Muscle of back (tissue), 11 donors: ENCODE data around the gene ZNF428. TPM values are rescaled to one million over a fixed set of nuclear protein-coding genes. Genes with fewer than 3 reads are reported as not detected.

ENCODE experiments used
- DNase-seq, 3 donors: peaks; one replicate each; pipeline versions ENCODE4 v3.0.0 to v3.0.0-alpha.2; 2013
- polyA plus RNA-seq, 10 donors: library from polyadenylated mRNA; unstranded; fragments of 120-200 nt; gene quantifications; one replicate each; pipeline ENCODE4 v1.2.1, GENCODE V29; 2013; ENCODE audit not compliant: insufficient read length in 10 of 10

The ZNF428 gene
- polyA plus RNA-seq, 10 donors: 38.1 to 76.5 (median 44.3) TPM

GRCh38 chr19:43564800-43565199 is 54.6 kb downstream of the ZNF428 start:
- DNase-seq: peak in 1 of 3 donors; percentile 34

GRCh38 chr19:43563816-43564457 is 55.5 kb downstream of the ZNF428 start:
- no peak for DNase-seq

DNA sequence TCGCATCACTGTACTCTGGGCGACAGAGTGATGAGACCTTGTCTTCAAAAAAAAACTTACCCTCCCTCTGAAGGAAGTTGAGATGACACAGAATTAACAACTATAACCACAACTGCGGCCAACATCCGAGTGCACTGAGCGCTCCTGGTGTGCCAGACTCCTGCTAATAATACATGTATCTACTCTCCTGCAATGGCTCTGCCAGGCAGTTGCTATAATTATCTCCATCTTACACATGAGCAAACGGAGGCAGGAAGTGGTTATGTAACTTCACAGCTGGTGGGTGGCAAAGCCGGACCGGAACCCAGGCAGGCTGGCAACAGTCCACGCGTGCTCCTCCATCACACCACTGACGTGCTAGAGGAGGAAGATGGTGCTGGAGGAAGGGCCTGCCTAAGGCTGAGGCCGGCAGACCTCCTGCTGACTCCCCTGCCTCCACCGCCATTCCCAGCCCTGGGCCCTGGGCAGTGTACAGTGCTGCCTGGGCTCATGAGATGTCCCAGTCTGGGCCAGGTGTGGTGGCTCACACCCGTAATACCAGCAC is 56.7 kb downstream of the ZNF428 start:
- DNase-seq: peak; percentile 44 to 63 (median 49)

- DNase-seq: no peak
Observed at GRCh38 chr19:43562226-43562697, 57.2 kb downstream of the ZNF428 start.

DNA sequence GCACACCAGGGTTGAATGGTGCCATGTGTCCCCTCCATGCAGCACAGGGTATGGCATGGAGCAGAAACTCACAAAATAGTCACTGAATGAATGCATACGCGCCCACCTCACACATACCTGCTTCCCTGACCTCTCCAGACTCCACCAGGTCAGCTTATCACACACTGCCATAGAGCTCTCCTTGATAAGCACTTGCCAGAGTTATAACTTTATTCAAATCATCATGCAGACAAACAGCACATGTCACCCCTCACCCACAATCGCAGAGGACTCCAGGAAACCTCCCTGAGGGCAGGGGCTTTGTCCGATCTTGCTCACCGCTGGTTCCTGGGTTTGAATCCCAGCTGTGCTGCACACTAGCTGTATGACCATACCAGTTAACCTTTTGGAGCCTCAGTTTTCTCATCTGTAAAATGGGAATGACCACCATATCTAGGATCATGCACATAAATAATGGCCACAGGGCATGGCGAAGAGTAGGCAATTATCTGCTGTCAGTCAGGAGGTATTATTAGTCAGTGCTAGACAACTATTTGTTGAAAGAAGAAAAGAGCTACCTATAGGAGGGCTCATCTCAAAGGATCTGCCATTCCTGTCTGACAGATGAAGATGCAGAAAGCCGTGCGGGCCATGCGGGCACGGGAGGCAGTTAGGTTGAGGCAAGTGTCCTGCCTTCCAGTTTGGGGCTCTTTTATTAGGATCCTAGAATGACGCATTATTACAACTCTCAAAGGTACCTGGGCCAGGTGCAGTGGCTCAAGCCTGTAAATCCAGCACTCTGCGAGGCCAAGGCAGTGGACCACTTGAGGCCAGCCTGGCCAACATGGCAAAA is 58.1 kb downstream of the ZNF428 start:
- DNase-seq: no peak

GRCh38 chr19:43560687-43561086 is 58.7 kb downstream of the ZNF428 start:
- no peak for DNase-seq

Other genes with a start within 250 kb of the ZNF428 start
- gene TEX101, start 204.7 kb downstream of the ZNF428 start, polyA plus RNA-seq: under 1 TPM in 1 of 10 donors, not detected in 9; 0.19 TPM
- 10 to 100 TPM in 2 of 10 donors, under 1 TPM in 8; 0.15 to 17.0 (median 0.58) TPM for gene LYPD3, start 154.0 kb downstream of the ZNF428 start, polyA plus RNA-seq
- 1 to 10 TPM; 1.9 to 5.3 (median 4.1) TPM for gene PHLDB3, start 114.9 kb downstream of the ZNF428 start, polyA plus RNA-seq
- gene ETHE1, start 92.4 kb downstream of the ZNF428 start, polyA plus RNA-seq: 10 to 100 TPM; 10.5 to 16.5 (median 14.7) TPM
- 1 to 10 TPM; 1.6 to 3.3 (median 2.6) TPM for gene ZNF575, start 86.4 kb downstream of the ZNF428 start, polyA plus RNA-seq
- 10 to 100 TPM; 24.5 to 40.6 (median 29.6) TPM for gene XRCC1, start 44.1 kb downstream of the ZNF428 start, polyA plus RNA-seq
- gene PINLYP, start 43.8 kb downstream of the ZNF428 start, polyA plus RNA-seq: 1 to 10 TPM; 4.2 to 9.4 (median 5.4) TPM
- 10 to 100 TPM in 7 of 10 donors, 1 to 10 TPM in 3; 9.0 to 18.6 (median 11.2) TPM for gene IRGQ, start 23.5 kb downstream of the ZNF428 start, polyA plus RNA-seq
- 10 to 100 TPM in 2 of 10 donors, 1 to 10 TPM in 8; 7.2 to 11.8 (median 9.3) TPM for gene ZNF576, start 23.0 kb downstream of the ZNF428 start, polyA plus RNA-seq
- gene SRRM5, start 7.5 kb downstream of the ZNF428 start, polyA plus RNA-seq: under 1 TPM; 0.13 to 0.75 (median 0.36) TPM
- gene CADM4, start 20.2 kb upstream of the ZNF428 start, polyA plus RNA-seq: 10 to 100 TPM in 3 of 10 donors, 1 to 10 TPM in 7; 5.6 to 19.4 (median 8.7) TPM
- gene PLAUR, start 50.5 kb upstream of the ZNF428 start, polyA plus RNA-seq: 10 to 100 TPM in 1 of 10 donors, 1 to 10 TPM in 9; 4.8 to 10.1 (median 7.0) TPM
- gene IRGC, start 96.4 kb upstream of the ZNF428 start, polyA plus RNA-seq: not detected
- gene SMG9, start 135.3 kb upstream of the ZNF428 start, polyA plus RNA-seq: 10 to 100 TPM; 26.4 to 50.0 (median 33.7) TPM
- gene KCNN4, start 161.3 kb upstream of the ZNF428 start, polyA plus RNA-seq: 1 to 10 TPM in 3 of 10 donors, under 1 TPM in 6, not detected in 1; 0.23 to 1.4 (median 0.85) TPM
- gene LYPD5, start 182.8 kb upstream of the ZNF428 start, polyA plus RNA-seq: under 1 TPM; 0.31 to 0.74 (median 0.53) TPM
- 10 to 100 TPM in 5 of 10 donors, 1 to 10 TPM in 5; 6.4 to 13.5 (median 10.1) TPM for gene ZNF283, start 207.7 kb upstream of the ZNF428 start, polyA plus RNA-seq